C1 segment of cervical spinal cord (tissue), 14 donors: ENCODE results near the gene RELL2.

ENCODE experiments used
- DNase-seq, 14 donors: peaks; one replicate each; lab custom pipeline; 2025; lab: John Stamatoyannopoulos, UW

Gene RELL2

GRCh38 chr5:141675672-141676071 lies 38.9 kb downstream of the RELL2 start:
- no peak for DNase-seq

- no peak for DNase-seq
Observed at GRCh38 chr5:141677415-141677814, 40.6 kb downstream of the RELL2 start.

- no peak for DNase-seq
Observed at GRCh38 chr5:141680178-141680577, 43.4 kb downstream of the RELL2 start.

- DNase-seq = no peak
Observed at GRCh38 chr5:141680751-141681201, 44.0 kb downstream of the RELL2 start.

GRCh38 chr5:141681295-141681694 lies 44.5 kb downstream of the RELL2 start:
- DNase-seq = no peak

DNA sequence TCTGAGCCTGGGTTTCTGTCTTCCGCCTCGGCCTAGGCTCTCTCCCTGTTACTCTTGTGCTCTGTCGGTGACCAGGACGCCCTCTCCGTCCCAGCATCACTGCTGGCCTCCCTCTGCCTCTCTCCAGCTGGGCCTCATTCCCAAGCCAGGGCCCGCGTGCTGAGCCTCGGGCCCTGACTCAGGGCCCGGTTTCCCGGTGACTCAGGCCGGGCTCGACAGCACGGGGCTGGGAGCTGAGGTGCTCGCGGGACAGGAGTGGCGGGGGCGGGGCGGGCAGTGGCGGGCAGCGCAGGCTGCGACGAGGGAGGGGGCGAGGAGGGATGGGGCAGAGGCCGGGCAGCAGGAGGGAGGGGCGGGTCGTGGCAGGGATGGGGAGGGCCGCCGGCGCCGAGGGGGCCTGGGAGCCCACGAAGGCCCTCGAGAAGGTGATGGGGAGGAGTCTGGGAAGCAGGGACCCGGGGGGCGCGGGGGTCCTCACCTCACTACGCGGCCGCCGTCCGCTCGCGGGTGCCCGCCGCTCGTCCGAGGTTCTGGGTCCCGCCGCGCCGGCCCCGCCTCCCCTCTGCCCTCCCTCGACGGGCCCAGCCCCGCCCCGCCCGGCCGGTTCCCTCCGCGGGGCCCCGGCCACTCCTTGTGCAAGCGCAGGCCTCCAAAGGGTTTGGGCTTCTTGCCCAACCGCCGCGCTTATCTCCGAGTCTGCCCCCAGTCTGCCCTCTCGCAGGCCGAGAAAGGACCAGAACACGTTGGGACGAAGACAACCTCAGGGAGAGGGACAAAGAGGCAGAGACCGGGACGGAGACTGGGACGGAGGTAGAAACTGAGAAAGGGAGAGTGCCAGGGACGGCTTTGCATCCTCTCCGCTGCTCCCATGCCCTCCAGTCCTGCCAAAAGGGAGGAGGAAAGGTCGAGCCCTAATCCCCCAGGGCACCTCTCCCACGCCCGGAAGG lies 45.2 kb downstream of the RELL2 start, which contains the start of gene ARAP3:
ARAP3 (minus strand) TSS at position 536 of the 947 bp plus-strand sequence. CDS start 1,744 bp downstream, outside the sequence.
- peak in 8 of 14 donors; percentile 15 to 62 (median 32) for DNase-seq

GRCh38 chr5:141683596-141684141 lies 46.9 kb downstream of the RELL2 start:
- no peak for DNase-seq

DNA sequence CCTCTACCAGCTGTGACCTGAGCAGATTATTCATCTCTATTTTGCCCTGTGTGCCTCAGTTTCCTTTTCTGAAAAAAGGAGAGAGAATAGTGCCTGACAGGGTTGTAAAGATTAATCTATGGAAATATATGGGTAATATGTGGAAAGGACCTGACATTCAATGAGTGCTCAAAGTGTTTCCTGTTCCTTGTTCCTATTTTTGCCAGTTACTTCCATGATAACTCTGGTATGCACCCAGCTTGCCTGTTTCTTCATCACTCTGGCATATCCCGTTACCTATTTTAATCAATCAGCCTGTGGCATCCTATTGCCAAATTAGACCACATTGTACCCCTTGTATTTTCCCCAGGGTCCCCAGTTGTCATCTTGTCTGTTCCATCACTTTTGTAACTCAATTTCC lies 48.8 kb downstream of the RELL2 start:
- DNase-seq = no peak

DNA sequence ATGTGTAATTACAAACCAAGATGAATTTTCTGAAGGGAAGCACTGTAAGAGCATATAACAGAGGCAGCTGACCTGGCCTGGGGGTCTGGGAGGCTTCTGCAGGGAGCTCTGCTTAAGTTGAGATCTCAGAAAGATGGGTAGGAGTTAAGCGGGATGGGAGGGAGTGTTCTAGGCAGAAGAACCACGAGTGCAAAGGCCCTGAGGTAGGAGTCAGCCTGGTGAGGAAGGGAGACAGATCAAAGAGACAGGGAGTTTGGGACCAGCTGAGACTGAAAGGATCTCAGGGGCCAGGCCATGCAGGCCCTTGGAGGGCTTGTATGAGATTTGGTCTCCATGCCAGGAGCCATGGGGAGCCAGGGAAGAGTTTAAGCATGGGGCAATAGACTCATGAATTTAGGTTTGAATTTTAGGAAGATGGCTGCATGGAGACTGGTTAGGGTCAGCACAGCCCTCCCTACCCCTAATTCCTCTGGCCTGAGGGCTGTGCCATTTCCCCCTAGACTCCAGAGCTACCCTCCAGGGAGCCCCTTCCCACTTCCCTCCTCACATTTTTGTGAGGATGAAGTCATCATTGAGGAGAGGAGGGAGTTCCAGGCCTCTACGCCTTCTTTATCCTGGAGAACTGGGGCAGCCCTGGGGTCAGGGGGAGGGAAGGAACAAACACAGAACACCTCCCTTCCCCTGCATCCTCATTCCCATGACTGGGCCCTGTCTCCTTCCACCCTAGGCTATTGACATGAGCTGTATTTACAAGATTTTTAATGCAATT lies 50.0 kb downstream of the RELL2 start:
- no peak for DNase-seq
